Glomerular visceral epithelial cell (primary cell): ENCODE results near the gene ADA.

Experiments used
- DNase-seq: peaks from one replicate; pipeline ENCODE4 v3.0.0-alpha.2; 2016; ENCODE audit errors: extremely low spot score

ADA gene

GRCh38 chr20:44624152-44624551 is 27.3 kb downstream of the ADA start:
- no peak for DNase-seq

GRCh38 chr20:44622501-44623270 is 28.8 kb downstream of the ADA start:
- no peak for DNase-seq

GRCh38 chr20:44621939-44622338 is 29.6 kb downstream of the ADA start:
- no peak for DNase-seq

- DNase-seq = no peak
Observed at GRCh38 chr20:44621325-44621724, 30.2 kb downstream of the ADA start.

GRCh38 chr20:44620030-44620429 is 31.5 kb downstream of the ADA start:
- no peak for DNase-seq

- DNase-seq = no peak
Observed at GRCh38 chr20:44619294-44619693, 32.2 kb downstream of the ADA start.

- DNase-seq = no peak
Observed at GRCh38 chr20:44618318-44618731, 33.2 kb downstream of the ADA start.

GRCh38 chr20:44616604-44616964 is 34.9 kb downstream of the ADA start:
- no peak for DNase-seq

- no peak for DNase-seq
Observed at GRCh38 chr20:44615876-44616603, 35.5 kb downstream of the ADA start.

- DNase-seq = no peak
Observed at GRCh38 chr20:44615169-44615791, 36.2 kb downstream of the ADA start.

- no peak for DNase-seq
Observed at GRCh38 chr20:44614525-44614924, 37.0 kb downstream of the ADA start.

- no peak for DNase-seq
Observed at GRCh38 chr20:44613575-44613974, 37.9 kb downstream of the ADA start.

GRCh38 chr20:44610313-44610962 is 41.1 kb downstream of the ADA start:
- DNase-seq = no peak

- DNase-seq = peak; percentile 95
Observed at GRCh38 chr20:44609516-44610312, 41.8 kb downstream of the ADA start.

- no peak for DNase-seq
Observed at GRCh38 chr20:44609006-44609515, 42.4 kb downstream of the ADA start.

GRCh38 chr20:44606725-44607441 is 44.6 kb downstream of the ADA start:
- no peak for DNase-seq

- DNase-seq = no peak
Observed at GRCh38 chr20:44603327-44603726, 48.2 kb downstream of the ADA start.

GRCh38 chr20:44601801-44602204 is 49.7 kb downstream of the ADA start:
- no peak for DNase-seq

GRCh38 chr20:44601236-44601671 is 50.2 kb downstream of the ADA start:
- no peak for DNase-seq

- DNase-seq = no peak
Observed at GRCh38 chr20:44600758-44601201, 50.7 kb downstream of the ADA start.

- DNase-seq = no peak
Observed at GRCh38 chr20:44600301-44600700, 51.2 kb downstream of the ADA start.
